Activated CD4-positive, alpha-beta T cell treated with anti-CD3 and anti-CD28 coated beads for 1 hour (primary cell): ENCODE results near the gene HOXC5.

Experiments used
- DNase-seq: peaks from one replicate; pipeline ENCODE4 v3.0.0-alpha.2; 2020

HOXC5 gene

DNA sequence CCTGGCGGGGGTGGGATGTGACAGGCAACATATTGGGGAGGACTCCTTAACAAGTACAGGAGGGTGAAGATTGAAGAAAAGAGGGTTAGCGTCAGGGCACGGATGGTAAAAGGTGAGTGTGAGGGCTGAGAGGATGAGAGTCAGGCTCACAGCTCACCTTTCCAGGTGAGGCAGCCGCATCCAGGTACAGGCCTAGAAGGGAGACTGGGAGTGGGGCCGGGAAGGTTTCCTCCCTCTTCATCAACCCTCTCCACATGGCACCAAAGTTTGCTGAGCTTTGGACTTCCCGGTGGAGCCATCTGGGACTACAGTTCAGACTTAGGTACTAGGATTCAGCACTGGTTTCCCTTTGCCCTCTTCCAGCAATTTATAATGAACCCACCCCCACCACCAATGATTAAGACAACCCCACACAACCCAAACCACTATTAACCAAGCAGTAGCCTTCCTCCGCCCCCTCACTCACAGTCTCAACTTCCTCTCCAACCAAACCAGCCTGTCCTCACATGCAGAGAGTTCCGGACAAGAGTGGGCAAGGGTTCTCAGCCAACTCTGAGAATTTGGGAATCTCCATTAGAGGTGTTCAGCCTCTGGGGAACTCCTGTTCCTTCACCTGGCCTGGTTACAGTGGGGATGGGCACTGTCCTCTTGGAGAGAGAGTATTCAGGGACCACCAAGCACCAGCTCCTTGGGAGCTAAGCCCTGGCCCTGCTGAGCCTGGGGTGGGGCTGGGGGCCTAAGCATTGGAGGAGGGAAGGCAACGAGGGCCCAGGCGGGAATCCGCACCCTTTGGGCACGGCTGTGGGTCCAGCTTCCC is 18.4 kb downstream of the HOXC5 start:
- DNase-seq: no peak

DNA sequence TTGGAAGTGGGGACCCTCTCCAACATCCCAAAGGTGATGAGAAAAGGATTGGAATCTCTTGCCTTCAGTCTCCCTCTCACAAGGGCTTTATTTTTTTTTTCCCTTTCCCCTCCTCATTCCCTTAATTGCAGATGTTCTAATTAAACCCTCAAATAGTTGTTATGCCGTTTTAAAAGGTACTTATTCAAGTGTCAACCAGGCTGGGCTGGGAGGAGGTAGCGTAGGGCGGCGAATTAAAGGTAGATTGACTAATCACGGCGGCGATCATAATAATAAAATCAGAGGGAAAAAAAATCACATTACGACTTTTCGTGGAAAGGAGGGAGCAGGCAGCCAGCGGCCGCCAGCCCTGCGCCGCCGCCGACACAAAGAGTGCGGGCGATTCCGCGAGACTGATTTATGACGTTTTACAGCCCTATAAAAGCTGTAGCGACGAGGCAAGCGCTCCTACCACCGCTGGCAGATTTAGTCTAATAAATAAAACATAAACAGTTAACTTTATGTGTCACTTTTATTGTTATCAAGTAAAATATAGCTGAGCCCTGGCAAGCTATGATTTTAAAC is 19.1 kb downstream of the HOXC5 start:
- DNase-seq: no peak

DNA sequence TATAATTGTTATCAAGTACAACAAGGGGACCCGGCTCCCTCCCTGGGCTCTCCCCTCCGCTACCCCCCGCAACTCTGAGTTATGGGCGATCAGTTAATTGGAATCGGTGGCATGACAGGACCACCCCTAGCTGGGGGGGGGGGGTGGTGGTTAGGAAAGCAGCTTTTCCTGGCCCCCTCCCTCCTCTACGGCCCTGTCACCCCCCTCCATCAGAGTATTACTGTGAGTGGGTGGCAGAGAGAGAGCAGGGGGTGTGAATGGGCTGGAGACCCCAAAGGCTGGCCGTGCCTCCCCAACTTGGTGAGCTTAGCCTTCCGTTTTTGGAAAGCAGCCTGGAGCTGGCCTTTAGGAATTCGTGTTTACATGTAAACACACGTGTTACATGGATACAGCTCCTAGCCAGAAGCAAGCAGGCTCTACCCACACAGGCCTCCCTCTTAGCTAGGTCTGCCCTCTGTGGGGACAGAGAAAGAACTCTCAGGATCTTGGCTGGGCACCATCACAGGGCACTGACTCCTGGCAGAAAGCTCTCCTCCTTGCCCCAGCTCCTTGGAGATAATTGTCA is 19.7 kb downstream of the HOXC5 start:
- no peak for DNase-seq

DNA sequence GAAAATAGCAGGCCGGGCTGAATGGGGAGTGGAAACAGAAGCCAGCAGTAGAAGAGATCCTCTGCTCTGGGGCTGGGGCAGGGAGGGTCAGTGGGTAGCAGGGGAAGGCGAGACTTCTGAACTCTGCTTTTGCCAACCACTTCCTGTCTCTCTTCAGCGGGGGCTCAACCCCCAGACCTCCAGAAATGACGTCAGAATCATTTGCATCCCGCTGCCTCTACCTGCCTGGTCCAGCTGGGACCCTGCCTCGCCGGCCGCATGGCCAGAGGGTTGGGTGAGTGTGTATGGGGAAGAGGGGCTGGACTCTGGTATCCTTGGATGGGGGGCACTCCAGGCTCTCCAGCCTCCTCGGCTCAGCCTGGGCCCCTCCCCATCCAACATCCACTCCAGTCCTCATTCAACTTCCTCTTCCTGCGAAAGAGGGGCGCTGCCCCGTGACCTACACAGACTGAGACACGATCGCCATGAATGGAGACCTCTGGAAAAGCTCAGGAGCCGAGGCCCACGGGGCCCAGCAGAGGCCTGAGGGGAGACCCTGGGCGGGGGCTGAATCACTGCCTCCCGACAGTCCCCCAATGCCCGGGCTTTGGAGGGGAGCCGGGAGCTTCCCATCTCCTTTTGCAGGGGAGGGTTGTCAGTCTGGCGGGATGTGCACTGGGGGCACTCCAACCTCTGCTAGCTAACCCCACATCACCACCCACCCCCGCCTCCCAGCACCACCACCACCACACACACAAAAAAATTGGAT is 20.3 kb downstream of the HOXC5 start:
- no peak for DNase-seq

GRCh38 chr12:54053751-54054741 is 21.2 kb downstream of the HOXC5 start, which contains the start of gene HOXC4:
TSS of gene HOXC4 (plus strand) at chr12:54053835. CDS start at chr12:54053923, 88 bp downstream.
- no peak for DNase-seq

DNA sequence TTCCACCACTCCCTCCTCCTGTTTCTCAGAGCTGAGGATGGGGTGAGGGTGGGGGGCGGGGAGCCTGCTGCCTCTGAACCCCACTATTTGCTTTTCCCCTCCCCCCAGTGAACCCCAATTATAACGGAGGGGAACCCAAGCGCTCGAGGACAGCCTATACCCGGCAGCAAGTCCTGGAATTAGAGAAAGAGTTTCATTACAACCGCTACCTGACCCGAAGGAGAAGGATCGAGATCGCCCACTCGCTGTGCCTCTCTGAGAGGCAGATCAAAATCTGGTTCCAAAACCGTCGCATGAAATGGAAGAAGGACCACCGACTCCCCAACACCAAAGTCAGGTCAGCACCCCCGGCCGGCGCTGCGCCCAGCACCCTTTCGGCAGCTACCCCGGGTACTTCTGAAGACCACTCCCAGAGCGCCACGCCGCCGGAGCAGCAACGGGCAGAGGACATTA is 21.9 kb downstream of the HOXC5 start:
- DNase-seq: no peak

DNA sequence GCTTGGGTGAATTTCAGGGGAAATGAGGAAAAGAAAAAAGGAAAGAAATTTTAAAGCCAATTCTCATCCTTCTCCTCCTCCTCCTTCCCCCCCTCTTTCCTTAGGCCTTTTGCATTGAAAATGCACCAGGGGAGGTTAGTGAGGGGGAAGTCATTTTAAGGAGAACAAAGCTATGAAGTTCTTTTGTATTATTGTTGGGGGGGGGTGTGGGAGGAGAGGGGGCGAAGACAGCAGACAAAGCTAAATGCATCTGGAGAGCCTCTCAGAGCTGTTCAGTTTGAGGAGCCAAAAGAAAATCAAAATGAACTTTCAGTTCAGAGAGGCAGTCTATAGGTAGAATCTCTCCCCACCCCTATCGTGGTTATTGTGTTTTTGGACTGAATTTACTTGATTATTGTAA is 22.7 kb downstream of the HOXC5 start:
- no peak for DNase-seq

DNA sequence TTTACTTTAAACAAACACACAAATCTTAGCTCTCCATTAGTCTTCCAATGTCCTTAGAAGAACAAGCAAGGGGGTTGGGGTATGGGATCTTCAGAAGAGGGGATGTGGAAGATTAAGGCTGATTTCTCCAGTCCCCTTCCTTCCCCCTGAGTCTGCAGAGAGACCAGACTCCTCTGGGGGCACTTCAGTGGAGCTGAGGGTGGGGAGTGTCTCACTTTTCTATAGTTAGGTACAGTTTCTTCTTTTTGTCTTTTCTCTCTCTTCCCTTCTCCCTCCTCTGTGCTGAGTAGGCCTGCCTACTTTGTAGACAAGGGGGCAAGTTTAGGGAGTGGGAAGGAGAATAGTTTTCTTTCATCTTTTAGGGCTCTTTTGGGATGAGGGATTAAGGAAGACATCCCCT is 23.3 kb downstream of the HOXC5 start:
- no peak for DNase-seq

- no peak for DNase-seq
Measured at GRCh38 chr12:54058128-54058768, 25.4 kb downstream of the HOXC5 start.

DNA sequence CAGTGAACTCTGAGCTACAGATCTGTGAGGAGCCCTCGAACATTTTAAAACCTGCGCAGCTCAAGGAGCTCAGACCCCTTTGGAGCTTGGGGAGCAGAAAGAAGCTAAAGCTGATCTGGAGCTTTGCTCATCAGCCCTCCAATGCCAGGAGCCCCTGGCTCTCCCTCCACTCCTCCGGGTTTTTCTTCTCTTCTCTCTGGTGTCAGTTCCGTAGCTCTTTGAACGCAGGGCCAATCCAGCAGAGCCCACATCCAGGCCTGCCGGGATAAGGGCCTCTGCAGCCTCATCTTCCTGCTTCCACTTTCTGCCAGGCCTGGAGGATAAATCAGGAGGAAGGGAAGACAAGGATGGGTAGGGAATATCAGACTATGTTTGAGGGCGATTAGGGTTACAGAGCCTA is 26.8 kb downstream of the HOXC5 start:
- no peak for DNase-seq

DNA sequence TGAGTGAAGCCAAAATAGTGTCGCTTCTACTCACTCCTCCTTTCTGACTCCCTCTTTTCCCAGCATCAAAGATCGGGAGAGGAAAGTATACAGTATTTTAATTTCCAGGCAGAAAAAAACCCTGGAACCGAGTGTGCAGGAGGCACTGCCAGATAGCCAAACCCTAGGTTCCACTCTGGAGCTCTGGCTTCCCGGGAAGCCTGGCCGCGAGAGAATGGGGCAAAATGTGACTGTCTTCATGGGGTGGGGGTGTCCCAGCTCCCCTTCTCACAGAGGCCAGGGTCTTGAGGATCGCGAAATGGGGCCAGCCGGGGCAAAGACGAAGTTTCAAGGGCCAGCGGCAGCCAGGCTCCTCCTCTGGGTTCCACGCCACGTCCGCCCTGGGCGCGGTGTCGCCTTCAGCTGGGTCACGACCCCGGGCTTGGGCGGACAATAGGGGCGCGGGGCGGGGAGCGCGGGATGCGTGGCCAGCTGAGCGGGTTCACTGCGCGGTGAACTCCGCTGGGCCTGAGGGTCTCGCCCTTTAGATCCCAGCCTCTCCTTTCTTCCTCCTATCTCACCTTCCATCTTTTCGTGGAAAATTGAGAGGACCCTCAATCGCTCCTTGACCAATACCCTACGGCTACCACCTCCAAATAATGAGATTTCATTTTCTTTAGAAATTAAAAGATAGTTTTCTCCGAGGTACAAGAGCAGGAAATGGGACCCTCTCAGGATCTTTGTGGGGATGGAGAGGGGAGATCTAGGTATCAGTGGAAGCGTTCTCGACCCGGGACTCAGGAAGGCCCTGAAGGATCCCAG is 27.5 kb downstream of the HOXC5 start:
- DNase-seq: no peak

GRCh38 chr12:54060975-54061778 is 28.3 kb downstream of the HOXC5 start:
- no peak for DNase-seq

- no peak for DNase-seq
Measured at GRCh38 chr12:54065677-54066076, 32.8 kb downstream of the HOXC5 start.

DNA sequence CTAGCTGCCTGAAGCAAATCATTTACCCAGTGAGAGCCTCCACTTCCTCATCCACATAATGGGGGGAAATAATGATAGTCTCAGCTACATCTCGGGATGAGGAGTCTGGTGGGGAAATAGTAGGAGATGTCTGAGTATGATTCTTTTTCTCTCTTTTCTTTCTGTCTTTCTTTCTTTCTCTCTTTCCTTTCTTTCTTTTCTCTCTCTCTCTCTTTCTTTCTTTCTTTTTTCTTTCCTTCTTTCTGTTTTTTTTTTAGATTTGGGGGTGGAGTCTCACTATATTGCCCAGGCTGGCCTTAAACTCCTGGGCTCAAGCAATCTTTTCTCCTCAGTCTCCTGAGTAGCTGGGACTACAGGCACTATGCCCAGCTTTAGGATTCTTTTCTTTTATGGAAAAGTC is 33.6 kb downstream of the HOXC5 start:
- DNase-seq: no peak

- no peak for DNase-seq
Measured at GRCh38 chr12:54068418-54069070, 35.7 kb downstream of the HOXC5 start.

- DNase-seq: no peak
Measured at GRCh38 chr12:54071942-54072341, 39.1 kb downstream of the HOXC5 start.

GRCh38 chr12:54074308-54074707 is 41.5 kb downstream of the HOXC5 start:
- no peak for DNase-seq

DNA sequence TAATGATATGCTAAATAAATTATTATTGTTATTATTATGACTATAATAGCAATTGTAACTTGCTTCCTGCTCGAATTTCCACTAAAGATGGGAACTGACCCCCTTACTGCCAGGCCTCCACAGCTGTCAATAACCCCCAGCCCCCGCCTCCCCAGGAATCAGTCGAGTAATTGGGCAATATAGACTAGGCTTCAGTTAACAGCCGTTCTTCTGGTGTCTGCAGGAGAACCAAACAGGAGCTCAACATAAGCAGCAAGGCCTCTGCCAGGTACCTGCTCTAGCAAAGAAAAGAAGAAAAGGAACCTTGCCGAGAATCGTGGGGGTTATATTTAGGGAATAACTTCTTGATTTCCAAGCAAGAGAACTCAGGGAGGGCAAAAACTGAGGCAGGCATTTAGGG is 42.6 kb downstream of the HOXC5 start:
- DNase-seq: no peak

GRCh38 chr12:54075974-54076373 is 43.1 kb downstream of the HOXC5 start:
- no peak for DNase-seq
